GM19025 (cell line): ENCODE measurements around the gene PDZD2.
"Not testable (repeated sequence)": the region's sequence is repeated elsewhere in the genome, so short reads cannot be mapped to it uniquely, and the experiment has no call there.

Experiments
- ATAC-seq: cut with Tn5 transposase; IDR thresholded peaks from one replicate; pipeline ENCODE4 v1.9.1; 2021; ENCODE audit warnings: mild to moderate bottlenecking, low read depth, moderate library complexity; ENCODE audit not compliant: unreplicated experiment

The PDZD2 gene

DNA sequence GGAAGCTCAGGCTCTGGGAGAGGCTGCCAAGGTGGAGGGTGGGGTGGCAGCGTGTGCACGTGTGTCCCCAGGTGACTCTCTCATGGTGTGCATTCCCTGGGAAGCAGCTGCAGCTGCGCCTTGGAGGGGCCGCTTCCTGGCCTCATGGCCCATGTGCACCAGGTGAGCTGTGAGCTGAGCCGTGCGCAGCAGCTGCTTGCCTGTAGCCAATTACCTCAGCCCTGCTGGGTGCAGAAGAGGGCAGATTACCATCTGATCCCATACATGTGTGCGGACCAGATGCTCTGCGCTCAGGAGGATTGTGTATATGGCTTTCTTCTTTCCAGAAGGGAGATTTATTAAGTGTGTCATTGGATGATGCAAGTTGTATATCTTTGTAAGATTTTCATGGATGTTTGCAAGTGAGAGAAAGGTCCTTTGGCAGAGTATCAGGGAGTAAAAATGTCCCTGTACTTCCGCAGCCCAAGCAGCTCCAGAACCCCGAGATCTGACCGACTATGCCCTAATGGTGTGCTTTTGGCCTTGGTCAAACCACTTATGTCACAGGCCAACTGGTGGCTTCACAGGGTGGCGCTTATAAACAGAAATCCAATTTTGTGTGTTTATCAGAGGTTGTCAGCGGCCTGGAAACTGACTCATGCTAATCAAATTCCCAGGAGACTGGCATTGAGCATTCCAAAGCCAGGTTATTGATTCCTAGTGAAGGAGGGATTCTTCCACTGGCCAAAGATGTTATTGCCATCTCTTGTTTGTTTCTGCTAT lies 305.9 kb downstream of the PDZD2 start:
- ATAC-seq = no peak

DNA sequence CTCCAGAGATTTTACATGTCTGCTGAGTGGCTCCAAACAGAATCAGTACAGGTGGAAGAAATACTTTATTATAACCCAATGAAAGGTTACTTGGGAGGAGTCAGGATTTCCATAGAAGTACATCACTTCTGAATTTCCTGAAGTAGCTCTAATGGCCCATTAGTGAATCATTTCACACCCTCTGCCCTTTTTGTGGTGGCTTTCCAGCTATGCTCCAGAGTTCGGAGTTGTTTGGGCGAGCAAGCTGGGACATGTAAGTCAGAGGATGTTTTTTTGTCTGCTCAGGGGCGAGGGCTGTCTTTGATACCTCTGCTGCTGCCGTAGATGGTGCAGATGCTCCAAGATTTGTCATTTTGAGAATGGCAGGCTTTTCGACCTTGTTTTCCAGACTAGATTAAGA lies 309.1 kb downstream of the PDZD2 start:
- ATAC-seq = no peak

DNA sequence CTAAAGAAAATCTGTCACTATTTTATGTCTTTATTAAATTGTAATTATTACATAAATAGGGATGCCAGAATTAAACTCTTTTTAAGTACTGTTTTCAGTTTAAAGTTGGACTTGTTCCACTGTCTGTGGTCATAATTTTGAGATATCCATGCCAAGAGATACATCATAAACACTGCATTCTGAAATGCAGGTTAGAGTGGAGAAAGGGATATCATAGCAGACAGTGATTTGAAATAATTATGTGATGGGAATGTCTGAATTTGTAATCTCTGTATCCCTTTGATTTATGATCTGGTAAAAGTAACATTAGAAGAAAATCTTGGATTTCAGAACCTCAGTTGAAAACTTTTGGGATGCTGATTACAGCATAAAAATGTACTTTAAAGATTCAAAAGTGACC lies 313.1 kb downstream of the PDZD2 start:
- no peak for ATAC-seq

DNA sequence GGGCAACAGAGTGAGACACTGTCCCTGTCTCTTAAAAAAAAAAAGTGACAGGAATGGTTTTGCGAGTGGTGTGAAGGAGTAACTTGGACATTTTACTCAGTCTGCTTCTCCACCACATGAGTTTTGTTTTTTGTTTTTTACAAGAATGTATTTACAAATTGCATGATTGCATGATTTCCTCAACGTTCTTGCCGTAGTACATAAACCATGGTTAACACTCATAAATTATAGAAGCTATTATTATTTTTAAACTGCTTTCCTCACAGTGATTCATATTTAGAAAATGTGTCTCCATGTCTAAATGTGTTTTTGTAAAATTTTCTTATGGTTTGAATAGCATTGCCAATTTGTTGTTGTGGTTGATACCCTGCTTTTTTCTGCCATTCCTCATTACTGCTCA lies 315.2 kb downstream of the PDZD2 start:
- no peak for ATAC-seq

DNA sequence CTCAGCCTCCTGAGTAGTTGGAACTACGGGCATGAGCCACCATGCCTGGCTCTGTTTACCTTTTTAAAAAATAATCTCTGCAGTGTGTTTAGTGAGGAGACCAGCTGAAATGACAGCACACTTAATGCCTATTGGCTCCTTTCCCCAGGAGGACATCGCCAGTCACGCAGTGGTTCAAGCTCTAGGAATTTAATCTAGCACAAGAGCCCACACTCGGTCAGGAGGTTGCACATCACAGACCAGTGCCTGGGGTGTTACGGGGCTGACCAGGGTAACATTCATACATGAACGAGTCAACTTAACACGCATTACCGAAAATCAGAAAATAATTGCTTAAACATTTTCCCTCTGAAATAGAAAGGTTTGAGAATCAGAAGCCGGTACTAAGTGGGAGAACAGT lies 318.2 kb downstream of the PDZD2 start:
- no peak for ATAC-seq

DNA sequence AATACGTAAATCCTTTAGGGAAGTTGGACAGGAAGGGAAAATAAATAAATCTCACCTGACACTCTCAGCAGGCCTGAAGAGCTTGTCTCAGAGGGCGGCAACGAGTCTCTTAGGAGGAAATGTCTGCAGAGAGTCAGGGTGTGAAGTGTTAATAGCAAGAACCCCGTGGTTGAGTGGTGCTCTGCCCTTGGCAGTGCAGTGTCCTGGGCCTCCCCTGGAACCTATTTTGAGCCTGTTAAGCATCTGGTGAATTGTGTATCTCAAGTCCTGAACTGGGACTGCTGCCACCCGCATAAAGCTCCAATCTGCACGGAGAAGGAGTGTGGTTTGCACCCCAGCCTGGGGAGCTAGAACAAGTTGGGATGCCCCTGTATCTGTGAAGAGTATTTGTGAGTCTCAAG lies 323.4 kb downstream of the PDZD2 start:
- no peak for ATAC-seq

DNA sequence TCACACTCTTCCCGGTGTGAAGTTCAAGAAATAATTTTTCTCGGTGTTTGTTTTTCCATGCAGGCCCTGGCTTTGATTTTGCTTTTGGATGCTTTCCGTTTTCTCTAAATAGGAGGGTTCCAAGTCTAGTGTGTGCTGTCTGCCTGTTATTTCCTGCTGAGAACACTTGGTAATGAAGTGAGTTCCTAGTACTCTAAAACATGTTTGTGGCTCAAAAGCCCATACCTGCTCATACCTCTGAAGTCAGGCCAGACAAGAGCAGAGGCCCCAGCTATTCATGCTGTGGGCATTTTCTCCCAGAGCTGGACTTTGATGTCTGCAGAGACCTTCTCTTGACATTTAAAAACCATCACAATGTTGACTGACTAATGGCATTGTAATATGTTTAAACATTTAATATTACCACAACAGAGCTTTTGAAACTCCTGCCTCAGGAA lies 324.0 kb downstream of the PDZD2 start:
- ATAC-seq = no peak

DNA sequence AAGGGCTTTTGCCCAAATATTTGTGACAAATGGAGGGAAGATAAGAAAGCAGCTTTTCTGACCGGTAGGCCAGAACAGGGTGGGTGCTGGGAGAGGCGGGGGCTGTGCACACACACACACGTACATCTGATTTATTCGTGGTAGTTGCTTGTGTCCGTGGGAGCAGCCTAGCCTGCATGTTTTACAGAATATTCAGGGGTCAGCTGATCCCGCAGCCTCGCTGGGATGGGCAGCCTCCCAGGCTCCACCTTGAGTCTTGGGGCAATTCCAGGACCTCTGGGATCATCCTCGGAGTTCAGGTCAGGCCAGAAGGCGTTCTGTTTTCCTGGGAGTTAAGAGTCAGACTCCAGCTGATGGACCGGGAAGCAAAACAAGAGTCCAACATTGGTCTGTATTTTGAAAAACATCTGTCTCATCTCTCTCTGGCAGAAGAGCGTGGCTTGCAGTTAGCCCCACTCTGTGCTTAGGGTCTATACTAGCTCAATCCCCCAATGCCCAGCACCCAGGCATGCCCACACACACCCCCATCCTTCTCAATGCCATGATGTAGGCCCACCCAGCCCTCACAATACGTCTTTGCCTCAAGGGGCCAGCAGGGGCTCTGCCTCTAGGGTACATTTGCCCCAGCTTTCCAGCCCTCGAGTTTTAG lies 324.6 kb downstream of the PDZD2 start:
- ATAC-seq = no peak

DNA sequence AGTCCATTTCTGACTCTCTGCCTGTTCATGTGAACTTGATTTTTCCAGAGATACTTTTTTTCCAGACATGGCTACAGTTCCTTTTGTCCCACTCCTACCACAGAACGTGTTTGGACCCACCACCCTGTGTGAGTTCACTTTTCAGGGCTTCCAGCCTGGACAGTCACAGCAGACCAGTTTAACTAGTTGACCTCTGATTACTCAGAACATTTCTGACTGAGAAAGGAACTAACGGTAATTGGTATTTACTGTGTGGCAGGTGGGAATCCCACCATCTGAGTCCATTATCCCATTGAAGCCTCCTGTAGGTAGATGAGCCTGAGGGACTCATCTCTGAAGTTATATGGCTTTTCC lies 325.1 kb downstream of the PDZD2 start:
- no peak for ATAC-seq

DNA sequence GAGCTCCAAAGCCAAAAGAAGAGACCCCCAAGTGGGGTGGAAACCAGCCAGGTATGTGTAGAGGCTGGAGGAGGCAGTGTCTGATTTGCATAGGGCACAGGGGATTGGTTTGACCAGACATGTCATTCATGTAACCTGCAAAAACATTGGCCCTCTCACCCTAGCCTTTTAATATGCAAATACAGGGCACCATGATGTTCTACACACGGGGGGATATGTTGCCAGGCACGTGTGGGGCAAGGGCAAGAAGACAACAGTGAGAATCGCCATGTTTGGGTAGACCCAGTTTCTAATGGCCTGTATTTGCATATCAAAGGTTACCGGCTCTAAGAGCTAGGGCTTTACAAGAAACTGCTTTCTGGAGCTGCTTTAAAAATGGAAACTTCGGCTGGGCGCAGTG lies 326.3 kb downstream of the PDZD2 start:
- no peak for ATAC-seq

DNA sequence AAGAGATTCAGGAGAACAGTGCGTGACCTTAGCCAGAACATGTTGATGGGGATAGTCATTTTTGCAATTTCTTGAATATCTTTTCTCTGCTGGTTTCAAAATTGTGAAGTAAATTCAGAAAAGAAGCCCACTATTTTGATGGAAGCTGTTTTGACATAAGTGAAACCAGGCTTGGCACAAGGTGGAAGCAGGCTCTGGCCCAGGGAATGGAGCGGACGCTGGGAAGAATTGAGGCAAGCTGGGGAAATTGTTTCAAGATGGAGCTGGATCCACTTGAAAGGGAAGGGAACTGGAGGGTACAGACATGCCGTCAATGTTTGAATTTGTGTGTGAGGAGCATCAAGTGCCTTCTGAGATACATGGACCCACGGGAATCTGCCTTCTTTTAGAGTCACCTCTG lies 328.0 kb downstream of the PDZD2 start:
- no peak for ATAC-seq

DNA sequence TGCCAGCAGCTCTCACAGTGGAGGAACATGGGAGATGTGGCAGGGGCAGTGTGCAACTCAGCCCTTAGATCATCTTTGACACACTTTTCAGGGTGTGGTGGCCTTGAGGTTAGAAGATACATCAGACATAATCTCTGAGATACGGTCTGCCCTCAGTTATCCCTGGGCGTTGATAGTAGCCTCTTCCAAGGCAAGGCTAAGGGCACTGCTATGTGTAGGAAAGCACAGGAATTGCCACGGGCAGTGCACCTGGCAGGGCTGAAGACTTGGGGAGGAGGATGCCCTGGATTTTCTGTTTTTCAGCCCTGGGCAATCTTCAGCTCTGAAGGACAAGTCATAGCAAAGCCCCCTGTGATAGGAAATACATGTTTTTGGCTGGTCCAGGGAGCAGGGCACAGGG lies 328.5 kb downstream of the PDZD2 start:
- ATAC-seq = no peak

DNA sequence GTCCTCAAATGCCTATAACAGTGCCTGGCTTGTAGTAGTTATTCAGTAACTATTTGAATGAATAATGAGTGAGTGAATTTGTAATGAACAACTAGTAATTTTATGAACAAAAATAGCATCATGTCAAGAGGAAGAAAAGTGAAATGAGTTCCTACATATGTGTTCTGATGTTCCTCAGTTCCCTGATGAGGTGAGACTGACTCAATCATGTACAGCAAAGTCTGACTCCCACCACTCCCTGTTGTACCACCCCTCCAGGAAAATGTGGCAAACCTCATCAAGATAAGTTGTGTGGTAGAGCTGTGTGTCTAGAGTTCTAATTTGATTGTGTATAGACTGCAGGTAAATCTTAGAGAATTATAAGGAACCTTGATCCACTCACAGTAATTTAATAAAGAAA lies 333.6 kb downstream of the PDZD2 start:
- no peak for ATAC-seq

DNA sequence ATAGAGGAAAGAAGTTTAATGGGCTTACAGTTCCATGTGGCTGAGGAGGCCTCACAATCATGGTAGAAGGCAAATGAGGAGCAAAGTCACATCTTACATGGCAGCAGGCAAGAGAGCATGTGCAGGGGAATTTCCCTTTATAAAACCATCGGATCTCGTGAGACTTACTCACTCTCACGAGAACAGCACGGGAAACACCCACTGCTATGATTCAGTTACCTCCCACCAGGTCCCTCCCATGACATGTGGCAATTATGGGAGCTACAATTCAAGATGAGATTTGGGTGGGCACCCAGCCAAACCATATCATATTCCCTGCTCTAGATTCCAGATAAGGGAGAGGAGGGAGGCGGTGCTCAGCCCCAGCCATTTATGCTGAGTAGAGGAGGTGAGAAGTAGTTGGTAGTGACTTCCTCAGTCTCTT lies 336.3 kb downstream of the PDZD2 start:
- ATAC-seq = not testable (repeated sequence)

DNA sequence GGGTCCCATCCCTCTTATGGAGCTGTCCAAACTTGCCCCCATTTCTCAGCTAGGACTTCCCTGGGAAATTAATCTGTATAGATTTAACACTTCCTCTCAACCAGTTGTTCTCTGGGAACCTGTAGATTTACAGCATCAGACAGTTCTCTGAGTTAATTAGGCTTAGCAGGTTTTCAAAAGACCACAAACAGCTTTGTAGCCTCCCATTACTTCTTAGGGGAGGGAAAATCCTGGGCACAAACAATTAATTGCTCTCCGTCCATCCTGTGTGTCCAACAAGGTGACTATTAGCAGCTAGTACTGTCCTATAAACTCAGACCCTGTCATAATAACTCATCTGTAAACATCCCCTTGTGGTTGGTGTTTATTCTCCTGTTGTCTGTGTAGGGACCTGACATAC lies 337.2 kb downstream of the PDZD2 start:
- no peak for ATAC-seq

DNA sequence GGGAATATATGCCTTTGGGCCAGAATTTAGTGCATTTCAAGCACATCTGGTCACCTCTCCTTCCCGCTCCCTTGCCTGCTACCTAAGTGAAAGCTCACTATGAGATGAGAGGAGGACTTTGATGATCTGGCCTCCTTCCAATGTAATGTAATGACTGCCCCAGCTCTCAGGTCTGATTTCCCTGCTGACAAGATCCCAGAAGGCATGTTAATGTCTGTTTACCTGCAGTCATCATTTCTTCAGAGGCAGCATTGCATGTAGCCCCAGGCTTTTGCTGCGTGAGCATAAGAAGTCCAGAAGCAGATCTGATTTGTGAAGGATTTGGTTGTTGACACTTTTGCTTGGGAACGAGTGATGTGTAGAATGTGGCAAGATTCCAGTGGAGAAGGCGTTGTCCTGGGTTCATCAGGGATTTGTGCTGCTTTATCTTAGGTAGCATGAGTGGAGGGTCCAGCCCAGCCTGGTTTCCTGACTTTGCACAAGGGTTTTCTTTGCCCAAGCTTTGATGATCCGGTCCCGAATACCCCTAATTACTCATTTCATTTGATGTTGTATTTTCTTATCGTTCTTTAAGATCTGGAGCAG lies 342.5 kb downstream of the PDZD2 start:
- no peak for ATAC-seq

DNA sequence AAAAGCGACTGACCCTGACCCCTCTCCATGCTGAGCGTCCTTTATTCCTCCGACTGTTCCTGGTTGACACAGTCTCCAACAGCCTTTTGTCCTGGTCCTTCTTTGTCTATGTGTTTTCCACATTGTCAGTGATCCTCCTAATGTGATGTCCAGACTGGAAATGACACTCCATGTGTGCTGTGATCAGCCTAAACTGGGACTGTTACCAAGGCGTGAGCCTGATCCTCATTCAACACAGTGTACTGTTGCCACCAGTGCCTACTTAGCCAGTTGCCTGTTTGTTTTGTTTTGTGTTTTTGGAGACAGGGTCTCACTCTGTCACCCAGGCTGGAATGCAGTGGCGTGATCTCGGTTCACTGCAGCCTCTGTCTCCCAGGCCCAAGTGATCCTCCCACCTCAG lies 343.1 kb downstream of the PDZD2 start:
- ATAC-seq = no peak

DNA sequence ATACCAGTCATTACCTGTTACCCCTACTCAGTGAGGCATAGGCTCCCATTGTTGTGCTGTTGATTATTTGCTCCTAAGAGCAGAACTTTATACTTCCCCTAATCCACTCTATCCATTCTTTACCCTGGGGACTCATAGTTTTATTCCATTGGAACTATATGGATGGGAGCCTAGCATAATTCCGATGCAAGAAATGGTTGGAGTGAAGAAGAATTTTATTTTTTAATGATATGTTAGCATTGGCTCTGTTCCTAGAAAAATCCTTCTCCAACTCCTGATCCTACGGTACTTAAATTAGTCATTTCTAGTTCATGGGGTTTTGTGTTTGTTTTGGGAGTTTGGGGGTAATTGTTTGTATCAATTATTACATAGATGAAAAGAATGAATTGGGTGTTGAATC lies 343.7 kb downstream of the PDZD2 start:
- no peak for ATAC-seq

DNA sequence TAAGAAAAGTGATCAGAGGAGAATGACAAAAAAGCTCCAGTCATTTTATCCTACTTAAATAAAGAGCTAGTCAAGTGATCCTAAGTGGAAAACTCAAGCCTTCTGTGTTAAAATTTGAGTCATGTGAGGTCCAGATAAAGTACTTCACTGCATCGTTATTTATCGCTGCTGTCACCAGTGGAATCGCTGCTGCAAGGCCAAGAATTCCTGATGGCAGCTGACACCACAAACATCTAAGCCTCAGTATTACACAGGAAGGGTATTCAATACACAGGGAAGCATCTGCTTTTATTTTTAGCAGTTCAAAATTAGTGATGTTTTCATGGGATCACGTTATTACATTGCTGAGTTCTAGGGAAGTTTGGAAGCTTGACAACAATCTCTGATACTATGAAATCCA lies 344.9 kb downstream of the PDZD2 start:
- no peak for ATAC-seq

DNA sequence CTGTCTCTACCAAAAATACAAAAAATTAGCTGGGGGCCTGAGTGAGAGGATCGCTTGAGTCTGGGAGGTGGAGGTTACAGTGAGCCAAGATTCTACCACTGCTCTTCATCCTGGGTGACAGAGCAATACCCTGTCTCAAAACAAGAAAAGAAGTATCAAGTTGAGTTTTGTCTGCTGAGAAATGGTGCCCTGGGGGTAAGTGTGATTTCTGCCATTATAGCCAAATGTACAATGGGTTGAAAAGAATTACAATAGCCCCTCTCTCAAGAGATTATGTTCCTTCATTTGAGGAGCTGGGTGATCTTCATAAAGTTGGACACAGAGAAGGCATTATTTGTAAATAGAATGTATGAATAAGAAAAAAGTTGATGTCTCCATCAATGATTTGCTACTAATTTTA lies 345.8 kb downstream of the PDZD2 start:
- ATAC-seq = no peak

DNA sequence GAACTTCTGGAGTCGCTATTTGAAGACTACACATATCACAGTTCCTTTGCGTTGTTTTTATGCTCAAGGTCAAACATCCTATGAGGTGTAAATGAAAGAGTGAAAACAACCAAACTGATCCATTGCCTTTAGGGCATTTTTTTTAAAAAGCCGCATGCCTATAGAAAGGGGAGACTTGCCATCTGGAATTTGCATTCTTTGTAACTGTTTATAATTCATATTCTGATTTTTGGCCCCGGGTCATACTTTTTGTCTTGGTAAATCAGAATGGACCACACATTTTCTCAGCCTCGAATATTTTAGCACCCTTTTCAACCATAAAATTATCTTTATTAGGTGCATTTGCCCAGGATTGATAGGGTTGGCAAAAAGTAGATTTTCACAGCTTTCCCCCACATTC lies 347.2 kb downstream of the PDZD2 start:
- no peak for ATAC-seq
